Femur (tissue), 1 donor: ENCODE results near the gene PEX12.
"Not testable (repeated sequence)": the region's sequence is repeated elsewhere in the genome, so short reads cannot be mapped to it uniquely, and the experiment has no call there.

ENCODE experiments used
- DNase-seq: peaks from one replicate; pipeline ENCODE4 v3.0.0-alpha.2; 2017

Gene PEX12

DNA sequence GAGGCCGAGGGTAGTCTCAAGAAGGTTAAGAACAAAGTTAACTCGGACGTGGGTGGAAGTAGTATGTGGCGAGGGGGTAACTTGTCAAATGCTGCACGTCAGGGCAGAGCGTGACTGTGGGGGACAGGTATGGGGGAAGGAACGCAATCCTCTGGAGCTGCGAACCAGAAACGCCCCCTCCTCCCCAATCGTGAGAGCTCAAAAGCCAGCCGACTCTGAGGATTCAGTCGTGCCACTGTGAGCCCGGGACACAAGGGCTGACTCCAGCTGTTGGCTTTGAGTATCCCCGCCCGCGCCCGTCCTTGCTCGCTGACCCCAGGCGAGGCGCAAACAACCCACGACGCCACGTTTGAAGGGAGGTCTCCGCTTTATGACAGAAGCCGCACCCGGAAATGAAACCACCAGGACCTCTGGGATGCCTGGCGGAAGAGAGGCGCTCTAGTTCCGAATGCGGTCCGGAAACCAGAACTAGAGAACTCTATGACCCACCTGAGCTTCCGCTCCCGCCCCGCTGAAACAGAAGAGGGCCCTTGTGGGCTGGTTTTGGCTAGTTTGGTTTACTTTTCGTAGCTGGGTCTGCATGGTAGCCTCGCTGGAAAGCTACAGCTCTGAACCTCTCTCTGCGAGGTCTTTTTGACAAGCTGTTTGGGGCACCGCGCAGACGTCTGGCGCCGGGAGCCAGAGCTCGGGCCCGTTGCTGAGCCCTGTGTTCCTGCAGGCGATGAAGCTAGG is at the start of gene PEX12:
PEX12 (minus strand) TSS at position 375 of the 732 bp plus-strand sequence. CDS start 550 bp downstream, outside the sequence.
- DNase-seq = peak; percentile 95

DNA sequence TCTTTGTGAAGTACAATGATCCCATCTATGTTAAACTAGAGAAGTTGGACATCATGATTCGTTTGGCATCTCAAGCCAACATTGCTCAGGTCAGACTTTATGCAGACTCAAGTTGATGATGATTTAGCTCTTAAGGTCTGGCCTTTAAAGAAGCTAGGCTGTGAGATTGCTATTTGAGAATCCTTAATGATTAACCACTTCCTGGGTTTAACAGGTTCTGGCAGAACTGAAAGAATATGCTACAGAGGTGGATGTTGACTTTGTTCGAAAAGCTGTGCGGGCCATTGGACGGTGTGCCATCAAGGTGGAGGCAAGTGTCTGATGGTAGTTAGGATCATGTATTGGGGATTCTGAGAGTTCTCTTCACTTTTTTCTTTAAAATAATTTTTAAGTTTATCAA is 49.0 kb upstream of the PEX12 start:
- DNase-seq = no peak

- DNase-seq = no peak
These were observed 43.4 kb upstream of the PEX12 start for GRCh38 chr17:35621768-35622167.

- DNase-seq = no peak
These were observed 40.3 kb upstream of the PEX12 start for GRCh38 chr17:35618628-35619027.

DNA sequence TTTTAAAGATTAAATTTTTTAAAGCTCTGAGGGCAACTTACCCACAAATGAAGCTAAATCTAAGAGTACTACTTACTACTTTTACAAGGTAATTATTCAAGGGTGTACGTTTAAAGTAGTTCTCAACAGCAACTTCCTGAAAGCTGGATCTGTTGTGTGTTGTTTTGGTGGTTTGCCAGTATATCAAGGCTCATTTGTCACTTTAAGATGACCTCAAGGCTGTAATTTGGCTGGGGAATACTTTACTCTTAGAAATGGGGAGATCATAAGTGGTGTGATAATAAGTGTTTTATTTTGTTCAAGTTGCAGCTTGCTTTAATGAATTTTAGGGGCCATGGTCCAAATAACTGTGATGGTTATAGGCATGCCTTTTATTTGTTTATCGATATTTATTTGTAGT is 39.1 kb upstream of the PEX12 start:
- no peak for DNase-seq

DNA sequence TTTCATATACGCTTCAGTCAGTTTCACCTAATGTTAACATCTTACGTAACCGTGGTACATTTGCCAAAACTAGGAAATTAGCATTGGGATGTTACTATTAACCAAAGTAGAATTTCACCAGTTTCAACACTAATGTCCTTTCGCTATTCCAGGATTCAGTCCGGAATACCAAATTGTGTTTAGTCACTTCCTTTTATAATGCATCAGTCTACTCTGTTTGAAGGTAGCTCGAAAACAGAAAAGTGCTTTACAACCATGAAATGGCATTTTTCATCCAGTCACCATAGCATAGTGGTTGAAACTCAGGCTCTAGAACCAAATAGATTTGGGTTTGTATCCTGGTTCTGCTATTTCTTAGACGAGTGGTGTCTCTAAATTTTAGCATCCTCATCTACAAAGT is 38.2 kb upstream of the PEX12 start:
- DNase-seq = no peak

GRCh38 chr17:35614810-35615209 is 36.4 kb upstream of the PEX12 start:
- no peak for DNase-seq

DNA sequence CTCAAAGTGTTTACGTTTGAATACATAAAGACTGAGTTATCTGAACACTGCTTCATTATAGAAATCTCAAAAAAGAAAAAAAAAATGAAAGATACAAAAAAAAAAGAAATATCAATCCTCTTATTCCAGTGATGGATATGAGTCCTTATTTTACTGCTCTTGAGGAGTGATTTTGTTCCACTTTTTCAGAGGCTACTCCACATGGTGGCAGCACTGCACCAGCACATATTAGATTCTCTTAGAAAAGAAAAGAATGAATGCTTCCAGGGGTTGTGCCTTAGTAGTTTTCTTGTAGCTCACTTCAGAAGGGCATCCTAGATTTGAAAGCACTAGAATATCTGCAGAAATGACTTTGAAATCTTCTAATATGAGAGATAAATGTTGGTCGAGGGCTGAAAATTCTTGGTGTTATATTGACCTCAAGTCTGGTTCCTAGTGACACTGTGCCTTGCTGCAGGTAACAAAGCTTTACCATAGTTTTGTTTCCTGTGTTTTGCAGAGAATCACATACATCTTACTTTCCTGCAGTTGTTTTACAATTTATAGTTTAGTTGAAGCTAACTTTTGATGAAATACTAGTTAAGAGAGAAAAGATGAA is 34.7 kb upstream of the PEX12 start:
- peak; percentile 38 for DNase-seq

DNA sequence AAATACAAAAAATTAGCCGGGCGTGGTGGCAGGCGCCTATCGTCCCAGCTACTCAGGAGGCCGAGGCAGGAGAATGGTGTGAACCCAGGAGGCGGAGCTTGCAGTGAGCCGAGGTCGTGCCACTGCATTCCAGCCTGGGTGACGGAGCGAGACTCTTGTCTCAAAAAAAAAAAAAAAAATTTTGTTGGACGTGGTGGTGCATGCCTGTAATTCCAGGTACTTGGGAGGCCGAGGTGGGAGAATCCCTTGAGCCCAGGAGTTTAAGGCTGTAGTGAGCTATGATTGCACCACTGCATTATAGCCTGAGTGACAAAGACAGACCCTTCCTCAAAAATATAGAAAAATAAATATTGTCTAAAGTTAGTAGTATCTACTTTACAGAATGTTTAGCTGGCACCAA is 32.4 kb upstream of the PEX12 start:
- DNase-seq = not testable (repeated sequence)

- DNase-seq = no peak
These were observed 31.5 kb upstream of the PEX12 start for GRCh38 chr17:35609831-35610230.

DNA sequence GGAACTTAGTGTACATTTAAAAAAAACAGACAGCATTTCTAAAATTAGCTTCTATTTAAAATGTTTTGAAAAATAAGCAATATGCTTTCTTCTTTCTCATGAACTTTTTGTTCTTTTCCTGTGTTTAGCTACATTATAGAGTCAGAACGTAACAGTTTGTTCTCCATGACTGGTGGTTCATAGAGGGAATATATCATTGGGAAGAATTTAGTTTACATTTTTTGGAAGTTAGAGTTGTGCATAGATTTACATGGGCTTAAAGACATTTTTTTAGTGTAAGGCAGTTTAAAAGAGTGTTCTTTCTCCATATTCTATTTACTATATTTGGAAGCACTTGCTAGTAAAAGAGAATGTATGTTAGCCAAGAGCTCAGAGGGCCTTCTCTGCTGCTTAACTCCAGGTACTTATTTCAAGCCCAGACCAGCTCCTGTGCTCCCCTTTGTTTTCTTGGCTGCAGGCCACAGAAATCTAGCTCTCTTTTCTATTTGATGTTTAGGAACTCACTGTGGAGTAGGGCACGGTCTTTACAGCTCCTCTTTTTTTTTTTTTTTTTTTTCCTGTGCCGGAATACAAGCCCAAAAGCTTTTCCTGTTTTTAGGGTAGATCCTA is 29.0 kb upstream of the PEX12 start:
- DNase-seq = no peak

DNA sequence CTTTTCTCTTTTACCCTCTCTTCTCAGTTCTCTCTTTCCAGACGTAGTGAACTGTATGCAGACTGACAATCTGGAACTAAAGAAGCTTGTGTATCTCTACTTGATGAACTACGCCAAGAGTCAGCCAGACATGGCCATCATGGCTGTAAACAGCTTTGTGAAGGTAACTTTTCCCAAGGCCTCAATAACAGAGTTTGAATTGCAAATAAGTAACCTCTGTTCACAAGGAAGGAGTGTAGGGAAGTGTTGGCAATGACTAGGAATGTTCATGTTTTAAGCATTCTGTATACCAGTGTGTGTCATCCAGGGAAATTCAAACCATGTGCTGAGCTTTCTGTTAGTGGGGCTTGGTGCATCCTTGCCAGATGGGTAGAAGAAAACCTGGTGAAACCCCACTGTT is 27.3 kb upstream of the PEX12 start:
- no peak for DNase-seq

GRCh38 chr17:35603674-35604073 is 25.3 kb upstream of the PEX12 start:
- no peak for DNase-seq

- DNase-seq = no peak
These were observed 19.2 kb upstream of the PEX12 start for GRCh38 chr17:35597604-35598003.

GRCh38 chr17:35596530-35597233 is 18.3 kb upstream of the PEX12 start:
- DNase-seq = no peak

- no peak for DNase-seq
These were observed 17.7 kb upstream of the PEX12 start for GRCh38 chr17:35596072-35596471.

- DNase-seq = no peak
These were observed 10.0 kb upstream of the PEX12 start for GRCh38 chr17:35588196-35588920.

DNA sequence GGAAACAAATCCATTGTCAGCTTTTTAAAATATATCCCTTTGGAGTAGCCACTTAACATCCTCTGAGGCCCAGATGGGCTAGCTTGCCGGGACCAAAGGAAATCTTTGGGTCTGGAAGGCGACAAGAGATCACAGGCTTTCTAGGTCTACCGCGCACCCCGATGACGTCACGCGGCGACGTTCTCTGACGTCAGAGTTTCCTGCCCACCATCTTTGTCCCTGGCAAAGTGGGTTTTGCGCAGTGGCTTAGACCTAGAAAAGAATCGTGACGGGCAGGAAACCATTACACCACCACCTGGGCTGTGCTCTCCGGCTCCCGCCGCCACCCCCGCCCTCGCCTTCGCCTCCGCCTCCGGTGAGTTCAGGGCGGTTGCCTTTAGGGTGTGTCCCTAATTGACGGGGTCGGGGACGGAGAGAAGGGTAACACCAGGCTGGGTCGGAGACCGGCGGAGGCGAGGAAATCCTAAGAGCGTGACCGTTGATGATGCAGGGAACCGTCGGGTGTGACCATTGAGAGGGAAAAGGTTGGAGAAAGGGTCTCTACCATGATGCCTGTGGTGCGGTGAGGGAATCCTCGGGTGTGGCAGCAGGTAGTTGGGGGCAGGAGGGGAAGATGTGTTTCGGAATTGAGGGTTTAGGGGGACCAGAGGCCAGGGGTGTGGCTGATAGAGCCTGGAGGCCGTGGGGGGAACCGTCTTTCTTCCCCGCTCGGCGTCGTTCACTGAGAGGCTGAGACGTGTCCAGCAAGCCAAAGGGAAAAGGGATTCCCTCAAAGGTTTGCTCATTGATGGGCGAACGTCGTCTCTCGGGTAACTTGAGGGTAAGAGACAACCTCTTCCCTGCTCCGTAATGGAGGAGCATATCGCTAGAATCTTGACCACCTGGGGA is 8.9 kb upstream of the PEX12 start, which contains the start of gene AP2B1:
AP2B1 (plus strand) TSS at position 249 of the 888 bp plus-strand sequence. CDS start 6,709 bp downstream, outside the sequence.
- DNase-seq = peak; percentile 97

GRCh38 chr17:35586569-35587073 is 8.2 kb upstream of the PEX12 start:
- DNase-seq = no peak

DNA sequence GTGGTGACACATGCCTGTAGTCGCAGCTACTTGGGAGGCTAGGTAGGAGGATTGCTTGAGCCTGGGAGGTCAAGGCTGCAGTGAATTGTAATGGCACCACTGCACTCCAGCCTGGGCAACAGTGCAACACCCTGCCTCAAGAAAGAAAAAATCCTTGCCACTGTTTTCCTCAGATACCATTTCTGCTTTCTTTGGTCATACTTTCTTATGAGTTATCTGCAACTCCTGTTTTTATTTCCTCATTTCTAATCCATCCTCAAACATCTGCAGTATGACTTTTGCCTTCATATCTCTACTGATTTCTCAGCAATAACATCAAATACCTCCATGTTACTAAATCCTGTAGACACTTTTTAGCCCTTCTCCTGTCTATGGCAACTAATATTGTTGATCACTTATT is 5.7 kb upstream of the PEX12 start:
- DNase-seq = no peak

- no peak for DNase-seq
These were observed 610 bp upstream of the PEX12 start for GRCh38 chr17:35578929-35579432.
